NCI-H187 (cell line): ENCODE data around the gene CASTOR1.

Experiments used
- DNase-seq, 2 experiments: peaks; one replicate each; lab custom pipeline; 2025; lab: John Stamatoyannopoulos, UW

CASTOR1 gene

DNA sequence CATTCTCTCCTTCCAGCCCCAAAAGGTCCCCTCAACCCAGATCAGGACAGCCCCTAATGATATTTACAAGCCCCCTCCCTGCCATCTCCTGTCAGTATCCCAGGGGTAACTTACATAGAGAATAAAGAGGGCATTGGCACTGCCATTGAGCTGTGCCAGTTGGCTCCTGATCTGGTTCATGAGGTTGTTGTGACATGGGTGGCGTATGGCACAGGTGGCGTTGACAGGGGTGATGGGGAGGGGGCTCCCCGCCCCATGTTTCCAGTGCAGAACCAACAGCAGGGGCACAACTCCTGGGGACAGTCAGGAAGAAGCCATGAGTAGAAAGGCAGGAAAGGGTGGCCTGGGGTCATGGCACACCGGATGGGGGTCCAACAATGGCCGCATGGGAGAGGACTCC, 44.7 kb downstream of the CASTOR1 start:
- DNase-seq = no peak

DNA sequence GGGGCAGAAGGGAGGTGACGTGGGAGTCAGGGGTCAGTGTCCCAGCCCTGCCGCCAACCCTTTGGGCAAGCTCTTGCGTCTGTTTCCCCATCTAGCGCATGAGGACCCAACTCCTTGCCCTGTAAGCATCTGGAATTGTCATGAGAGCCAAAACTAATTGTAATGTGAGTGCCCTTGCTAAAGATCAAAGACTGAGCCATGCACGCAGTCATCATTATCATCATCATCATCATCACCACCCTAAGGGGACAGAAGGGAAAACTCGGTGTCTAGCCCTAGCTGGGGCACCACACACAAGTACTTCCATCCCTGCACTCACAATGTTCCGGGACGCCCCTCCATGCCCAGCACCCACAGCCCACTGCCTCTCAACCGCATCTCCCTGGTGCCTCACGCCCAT, 45.2 kb downstream of the CASTOR1 start:
- no peak for DNase-seq

DNA sequence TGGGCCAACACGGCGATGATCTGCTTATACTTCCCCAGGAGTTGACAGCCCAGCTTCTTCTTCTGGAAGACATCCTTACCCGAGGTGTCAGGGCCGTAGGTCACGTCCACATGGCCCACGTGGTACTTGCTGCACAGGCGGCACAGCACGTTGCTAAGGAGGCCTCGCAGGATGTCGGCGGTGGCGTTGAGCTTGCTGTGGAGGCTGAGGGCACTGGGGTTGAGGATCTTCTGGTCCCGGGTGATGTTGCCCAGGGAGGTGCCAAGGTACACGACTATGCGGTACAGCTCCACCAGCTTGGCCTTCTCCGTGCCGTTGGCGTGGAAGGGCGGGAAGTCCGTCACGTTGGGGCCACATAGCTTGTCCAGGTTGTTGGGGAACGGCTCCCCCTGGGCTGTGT, 45.6 kb downstream of the CASTOR1 start:
- no peak for DNase-seq

DNA sequence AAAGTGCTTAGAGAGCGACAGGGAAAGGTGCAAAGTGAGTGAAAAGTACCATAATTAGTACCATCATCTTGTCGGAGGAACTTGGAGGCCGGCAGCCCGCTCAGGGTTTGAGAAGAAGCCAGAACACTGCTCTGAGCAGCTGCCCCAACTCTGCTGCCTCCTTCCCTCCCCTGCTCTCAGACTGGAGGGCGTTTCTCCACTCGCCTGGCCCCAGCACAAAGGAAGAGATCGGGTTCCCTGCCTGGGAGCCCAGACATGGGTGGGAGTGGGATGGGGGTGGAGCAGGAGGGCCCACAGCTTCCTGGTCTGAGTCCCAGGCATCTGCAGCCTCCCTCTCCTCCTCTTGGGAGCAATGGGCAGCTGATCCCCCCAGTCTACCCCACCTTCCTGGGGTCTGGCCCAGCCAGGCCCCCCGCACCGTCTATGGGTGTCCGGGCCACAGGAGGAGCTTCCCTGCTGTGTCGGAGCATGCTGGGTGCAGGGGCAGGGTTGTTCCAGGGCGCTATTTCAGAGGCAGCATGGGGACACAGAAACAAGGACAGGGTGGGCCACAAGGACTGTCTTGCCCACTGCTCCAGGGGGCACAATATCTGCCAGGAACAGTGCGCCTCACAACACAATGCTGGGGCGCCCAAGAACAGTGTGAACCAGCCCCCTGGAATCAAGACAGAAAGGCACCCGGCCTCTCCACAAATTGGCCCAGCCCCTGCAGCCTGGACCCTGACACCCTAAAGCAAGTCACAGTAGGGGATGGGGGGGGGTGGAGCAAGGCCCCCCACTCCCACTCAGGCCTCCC, 47.5 kb downstream of the CASTOR1 start:
- DNase-seq = no peak

DNA sequence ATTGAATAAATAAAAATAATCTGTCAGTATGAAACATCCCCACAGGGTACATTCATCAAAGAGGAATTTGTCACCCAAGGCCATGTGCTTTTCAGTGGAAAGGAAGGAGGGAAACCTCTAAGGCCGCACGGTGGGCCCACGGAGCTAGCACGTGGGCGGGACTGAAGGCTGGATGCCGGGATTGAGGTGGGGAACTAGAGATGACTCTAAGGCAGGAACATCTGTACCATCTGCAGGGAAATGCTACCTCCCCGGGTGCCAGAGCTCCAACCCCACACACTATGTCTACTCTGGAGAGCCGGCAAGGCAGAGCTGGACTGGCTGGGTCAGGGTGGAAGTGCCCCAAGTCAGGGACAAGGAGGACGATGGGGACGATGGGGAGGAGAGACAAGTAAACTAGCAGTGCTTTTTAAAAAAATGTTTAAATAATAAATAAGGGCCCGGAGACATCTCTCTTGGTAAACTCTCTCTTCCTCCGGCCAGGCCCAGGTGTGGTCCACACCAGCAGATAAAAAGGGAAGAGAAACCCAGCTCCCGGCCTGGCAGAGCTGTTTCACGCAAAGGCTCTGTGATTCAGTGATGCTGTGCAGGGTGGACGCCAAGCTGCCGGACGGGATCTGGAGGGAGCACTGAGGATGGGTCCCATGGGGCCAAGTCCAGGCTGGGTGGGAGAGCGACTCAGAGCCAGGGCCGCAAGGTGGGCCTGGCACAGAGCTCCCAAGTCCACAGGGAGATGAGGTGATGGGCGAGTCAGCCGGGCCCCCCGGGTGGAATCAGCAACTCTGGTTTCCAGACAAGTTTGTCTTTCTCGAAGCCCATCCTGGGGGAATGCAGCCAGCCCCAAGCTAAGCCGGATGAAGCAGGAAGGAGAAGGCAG, 48.5 kb downstream of the CASTOR1 start:
- no peak for DNase-seq

DNA sequence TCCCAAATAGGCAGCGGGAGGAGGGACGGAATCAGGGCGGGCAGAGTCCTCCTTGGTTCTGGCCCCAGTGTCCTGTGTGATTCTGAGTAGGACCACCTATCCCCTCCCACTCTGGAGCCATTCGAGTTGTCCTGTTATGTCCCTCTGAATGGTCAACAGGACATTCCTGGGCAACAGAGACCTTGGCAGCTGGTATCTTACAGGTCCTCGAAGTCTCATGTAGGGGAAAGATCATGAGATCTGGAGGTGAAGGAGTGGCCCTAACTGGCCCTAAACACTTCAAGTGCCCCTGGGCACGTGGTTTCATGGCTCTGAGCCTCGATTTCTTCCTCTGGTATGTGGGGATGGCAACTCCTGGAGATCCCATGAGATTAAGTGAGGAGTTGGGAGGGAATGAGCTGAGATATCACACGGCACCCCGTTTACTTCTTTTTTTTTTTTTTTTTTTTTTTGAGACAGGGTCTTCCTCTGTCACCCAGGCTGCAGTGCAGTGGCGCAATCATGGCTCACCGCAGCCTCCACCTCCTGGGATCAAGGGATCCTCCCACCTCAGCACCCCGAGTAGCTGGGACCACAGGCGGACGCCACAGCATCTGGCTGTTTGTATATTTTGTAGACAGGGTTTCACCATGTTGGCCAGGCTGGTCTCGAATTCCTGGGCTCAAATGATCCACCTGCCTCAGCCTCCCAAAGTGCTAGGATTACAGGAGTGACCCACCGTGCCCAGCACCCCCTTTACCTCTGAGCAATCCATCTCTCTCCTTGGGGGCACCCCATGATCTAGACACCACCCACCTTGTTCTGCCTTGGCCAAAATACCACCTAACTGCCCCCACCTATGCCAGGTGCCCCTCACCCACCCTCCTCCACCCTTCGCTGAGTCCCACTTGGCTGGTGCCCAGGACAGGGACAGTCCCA, 49.6 kb downstream of the CASTOR1 start:
- no peak for DNase-seq

DNA sequence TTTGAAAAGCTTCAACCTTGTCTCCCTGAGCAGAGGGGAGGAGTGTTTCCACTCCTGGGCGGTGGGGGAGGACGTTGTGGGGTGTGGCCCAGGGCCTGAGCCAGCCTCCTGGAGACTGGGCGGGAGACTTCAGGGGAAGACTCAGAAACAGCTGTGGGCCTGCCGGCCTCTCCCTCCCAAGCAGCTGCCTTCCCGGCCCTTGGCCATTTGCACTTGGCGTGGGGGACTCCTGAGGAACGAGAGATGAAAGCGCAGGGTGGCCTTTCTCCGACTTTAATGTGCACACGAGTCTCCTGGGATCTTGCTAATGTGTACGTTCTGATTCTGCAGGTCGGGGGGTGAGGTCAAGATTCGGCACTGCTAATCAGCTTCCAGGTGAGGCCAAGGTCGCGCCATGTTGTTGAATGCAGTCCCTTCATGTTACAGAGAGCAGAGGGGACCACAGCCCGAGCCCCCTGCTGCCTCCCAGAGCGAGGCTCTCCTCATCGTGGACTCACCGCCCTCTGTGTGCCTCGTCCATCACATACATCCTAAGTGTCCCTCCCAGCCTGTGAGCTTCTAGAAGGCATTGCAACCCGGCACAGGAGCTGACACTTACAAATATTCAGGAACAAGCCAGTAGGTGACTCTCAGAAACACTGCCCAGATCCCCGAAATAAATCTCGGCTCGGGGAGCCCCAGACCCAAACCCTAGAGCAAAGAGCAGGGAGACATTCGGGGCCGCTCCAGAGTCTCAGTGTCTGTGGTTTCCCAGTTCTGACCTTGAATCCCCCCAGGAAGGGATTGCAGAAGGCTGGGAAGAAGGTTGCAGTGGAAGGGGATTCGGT, 50.4 kb downstream of the CASTOR1 start:
- DNase-seq = no peak

DNA sequence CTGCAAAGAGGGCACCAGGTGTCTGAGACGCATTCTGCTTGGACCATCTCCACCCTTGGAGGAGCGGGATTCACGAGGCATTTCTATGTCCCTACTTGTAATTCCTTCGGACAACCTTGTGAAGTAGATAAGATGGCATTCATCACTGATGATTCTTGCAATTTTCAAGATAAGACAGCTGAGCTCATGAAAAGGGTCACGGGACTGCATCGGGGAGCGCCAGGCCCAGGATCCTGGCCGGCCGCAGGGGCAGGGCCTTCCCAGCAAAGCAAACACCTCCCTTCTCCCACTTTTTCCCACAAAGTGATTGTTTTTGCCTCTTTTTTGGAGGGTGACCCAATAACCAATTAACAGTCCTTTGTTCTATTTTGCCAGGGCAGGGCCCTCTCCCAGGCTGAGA, 51.2 kb downstream of the CASTOR1 start:
- DNase-seq = no peak

DNA sequence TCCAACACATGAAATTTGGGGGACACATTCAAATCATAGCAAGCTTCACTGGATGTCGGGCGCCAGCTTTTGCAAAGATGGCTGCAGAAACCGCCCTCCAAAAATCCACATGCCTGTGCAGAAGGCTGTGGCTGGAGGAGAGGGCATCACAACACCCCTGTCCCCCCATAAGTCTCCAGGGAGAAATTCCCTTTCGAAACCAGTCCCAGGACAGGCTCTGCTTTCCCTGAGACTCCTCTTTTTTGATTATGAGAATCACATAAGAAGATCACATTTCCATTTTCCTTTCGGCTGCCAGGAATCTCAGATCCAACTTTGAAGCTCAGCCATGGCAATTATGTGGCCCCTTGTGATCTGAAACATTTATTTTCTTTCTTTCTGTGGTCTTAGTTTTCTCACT, 52.4 kb downstream of the CASTOR1 start:
- no peak for DNase-seq

DNA sequence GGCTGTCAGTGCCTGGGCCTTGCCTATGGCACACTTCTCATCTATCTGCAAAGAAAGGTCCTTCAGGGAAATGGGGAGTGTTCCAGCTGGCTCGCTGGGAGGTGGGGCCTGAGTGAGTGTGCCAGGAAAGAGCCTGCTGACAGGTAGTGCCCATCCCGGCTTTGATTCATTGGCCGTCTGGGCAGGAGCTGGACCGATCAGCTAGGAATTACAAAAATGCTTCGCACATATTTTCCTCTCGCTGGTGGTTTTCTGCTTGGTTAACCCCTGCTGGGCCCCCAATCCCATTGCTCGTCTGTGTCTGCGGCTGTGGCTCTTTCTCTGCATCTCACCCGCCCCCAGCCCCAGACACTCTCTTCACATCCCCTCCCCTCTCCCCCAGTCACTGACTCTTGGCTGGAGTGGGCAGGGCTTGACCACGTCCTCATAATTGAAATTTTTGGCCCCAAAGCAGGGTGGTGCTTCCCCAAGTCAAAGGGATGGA, 53.6 kb downstream of the CASTOR1 start:
- no peak for DNase-seq
